Activated B cell treated with CpG ODN at 0.5 μM for 24 hours (primary cell): ENCODE data around the gene HTD2. TPM values are rescaled to one million over a fixed set of nuclear protein-coding genes. Genes with fewer than 3 reads are reported as not detected.

Source experiments
- ATAC-seq: fragments of 200-7000 bp; cut with Tn5 transposase; one replicate; pipeline ENCODE4 v1.10.0; 2021; ENCODE audit warnings: low read depth, mild to moderate bottlenecking, moderate library complexity
- CTCF ChIA-PET: fragments of 350-600 bp; sonication (Branson Sonifier 250); formaldehyde crosslinking; loops from one replicate; lab custom pipeline; 2021; ENCODE audit warnings: antibody characterized with exemption; lab: Charles Lee
- POLR2A ChIA-PET: fragments of 350-600 bp; sonication (Branson Sonifier 250); formaldehyde crosslinking; loops from one replicate; lab custom pipeline; 2021; ENCODE audit warnings: antibody characterized with exemption; lab: Charles Lee
- DNase-seq: peaks from one replicate; pipeline ENCODE4 v3.0.0; 2022
- H3K27ac Mint-ChIP-seq: one replicate; pipeline ENCODE4 v1.8.0; 2020; ENCODE audit warnings: mixed read lengths
- H3K27me3 Mint-ChIP-seq: one replicate; pipeline ENCODE4 v1.8.0; 2021; ENCODE audit warnings: mixed read lengths
- H3K36me3 Mint-ChIP-seq: one replicate; pipeline ENCODE4 v1.8.0; 2021; ENCODE audit warnings: low read depth, mixed read lengths
- H3K4me1 Mint-ChIP-seq: one replicate; pipeline ENCODE4 v1.8.0; 2021; ENCODE audit warnings: mixed read lengths
- H3K4me3 Mint-ChIP-seq: one replicate; pipeline ENCODE4 v1.8.0; 2020; ENCODE audit warnings: mild to moderate bottlenecking, mixed read lengths
- H3K9me3 Mint-ChIP-seq: one replicate; pipeline ENCODE4 v1.8.0; 2020; ENCODE audit warnings: mixed read lengths
- intact Hi-C: fragments of 100-400 bp; cut with micrococcal nuclease; formaldehyde crosslinking; loops from one replicate; pipeline ENCODE4 v1.15.1; 2024
- total RNA-seq: library from RNA; stranded (reverse); gene quantifications from 2 replicates; pipeline ENCODE4 v1.2.3, GENCODE V29; 2022
- TF ChIP-seq, protein P1 (sequence below): fragments of 200-600 bp; IDR thresholded peaks from one replicate; pipeline ENCODE4 v1.8.0; 2022; ENCODE audit warnings: antibody characterized with exemption, mild to moderate bottlenecking

HTD2 gene
- total RNA-seq, 1 donor from 2014 or later: 11.4 TPM

- TF ChIP-seq, protein P1, sequence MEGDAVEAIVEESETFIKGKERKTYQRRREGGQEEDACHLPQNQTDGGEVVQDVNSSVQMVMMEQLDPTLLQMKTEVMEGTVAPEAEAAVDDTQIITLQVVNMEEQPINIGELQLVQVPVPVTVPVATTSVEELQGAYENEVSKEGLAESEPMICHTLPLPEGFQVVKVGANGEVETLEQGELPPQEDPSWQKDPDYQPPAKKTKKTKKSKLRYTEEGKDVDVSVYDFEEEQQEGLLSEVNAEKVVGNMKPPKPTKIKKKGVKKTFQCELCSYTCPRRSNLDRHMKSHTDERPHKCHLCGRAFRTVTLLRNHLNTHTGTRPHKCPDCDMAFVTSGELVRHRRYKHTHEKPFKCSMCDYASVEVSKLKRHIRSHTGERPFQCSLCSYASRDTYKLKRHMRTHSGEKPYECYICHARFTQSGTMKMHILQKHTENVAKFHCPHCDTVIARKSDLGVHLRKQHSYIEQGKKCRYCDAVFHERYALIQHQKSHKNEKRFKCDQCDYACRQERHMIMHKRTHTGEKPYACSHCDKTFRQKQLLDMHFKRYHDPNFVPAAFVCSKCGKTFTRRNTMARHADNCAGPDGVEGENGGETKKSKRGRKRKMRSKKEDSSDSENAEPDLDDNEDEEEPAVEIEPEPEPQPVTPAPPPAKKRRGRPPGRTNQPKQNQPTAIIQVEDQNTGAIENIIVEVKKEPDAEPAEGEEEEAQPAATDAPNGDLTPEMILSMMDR: no peak
- Mint-ChIP-seq H3K27me3 (no peaks in the 10 kb centered on the region), H3K36me3 (peaks cover 12% of the 10 kb centered on the region), H3K27ac (peak overlapping the region; percentile 100), H3K9me3 (no peaks in the 10 kb centered on the region), H3K4me1 (peaks cover 98% of the 10 kb centered on the region), H3K4me3 (peak overlapping the region; percentile 71)
- ATAC-seq (no peak), DNase-seq (no peak)
- intact Hi-C loops: loop anchor here (1.0 to 2.0 kb wide), 2 partner anchors 17 to 118 kb away; no protein-coding TSS in a partner anchor
- CTCF ChIA-PET: interaction anchor here (0.6 to 6.9 kb wide), 7 partner anchors 8 to 171 kb away, joined by 3 to 125 read pairs (median 5); partner anchors contain the start of genes HTD2, KCTD6 and PXK
- POLR2A ChIA-PET: interaction anchor here (0.8 to 11.3 kb wide), 13 partner anchors 9 to 83 kb away, joined by 3 to 565 read pairs (median 5); partner anchors contain the start of genes HTD2, PDHB, PXK and RPP14
These were observed 44.3 kb downstream of the HTD2 start for GRCh38 chr3:58350627-58351013.

- ChIA-PET CTCF (interaction anchor here (0.9 to 6.9 kb wide), 7 partner anchors 16 to 140 kb away, joined by 3 to 125 read pairs (median 4); partner anchors contain the start of genes HTD2, KCTD6 and PXK), POLR2A (interaction anchor here (1.1 to 11.3 kb wide), 4 partner anchors 14 to 49 kb away, joined by 3 to 565 read pairs (median 6); partner anchors contain the start of gene PXK)
- intact Hi-C loops: loop anchor here (2.0 kb wide), 1 partner anchor 119 kb away; no protein-coding TSS in a partner anchor
- no peak for DNase-seq
- ATAC-seq: peak; percentile 5
- H3K27me3 Mint-ChIP-seq: no peaks in the 10 kb centered on the region
- peaks cover 12% of the 10 kb centered on the region for H3K36me3 Mint-ChIP-seq
- no peaks in the 10 kb centered on the region for H3K9me3 Mint-ChIP-seq
- TF ChIP-seq, protein P1: no peak
- H3K4me1 Mint-ChIP-seq: peaks cover 98% of the 10 kb centered on the region
- H3K27ac Mint-ChIP-seq: peak overlapping the region; percentile 100
- peak overlapping the region; percentile 92 for H3K4me3 Mint-ChIP-seq
These were observed 45.6 kb downstream of the HTD2 start for GRCh38 chr3:58351920-58352319.

DNA sequence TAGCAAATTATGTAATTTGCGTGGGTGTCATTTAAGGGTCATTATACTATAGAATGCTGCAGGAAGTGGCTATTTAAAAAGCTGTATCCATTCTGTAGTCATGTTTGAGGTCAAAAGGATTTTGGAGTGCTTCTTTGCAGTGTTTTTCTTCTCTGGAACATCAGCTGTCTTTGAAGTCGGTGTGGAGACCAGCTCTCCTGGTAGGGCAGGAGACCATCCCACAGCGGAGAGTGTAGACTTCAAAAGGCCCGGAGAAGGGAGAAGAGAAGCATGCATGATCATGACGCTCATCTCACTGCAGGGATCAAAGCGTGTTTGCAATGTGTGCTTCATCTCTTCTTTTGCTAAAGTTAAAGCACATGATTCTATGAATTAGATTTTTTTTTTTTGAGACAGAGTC is 46.3 kb downstream of the HTD2 start:
- ChIA-PET CTCF (interaction anchor here (0.6 to 6.9 kb wide), 6 partner anchors 16 to 69 kb away, joined by 3 to 125 read pairs (median 4); partner anchors contain the start of gene PXK), POLR2A (interaction anchor here (1.1 to 11.3 kb wide), 4 partner anchors 13 to 49 kb away, joined by 3 to 565 read pairs (median 6); partner anchors contain the start of gene PXK)
- Mint-ChIP-seq H3K27ac (peak overlapping the region; percentile 100), H3K9me3 (no peaks in the 10 kb centered on the region), H3K4me1 (peaks cover 98% of the 10 kb centered on the region), H3K36me3 (peaks cover 14% of the 10 kb centered on the region), H3K27me3 (no peaks in the 10 kb centered on the region), H3K4me3 (peak overlapping the region; percentile 92)
- TF ChIP-seq, protein P1: no peak
- ATAC-seq (no peak), DNase-seq (no peak)
- intact Hi-C loops: no loop called here

DNA sequence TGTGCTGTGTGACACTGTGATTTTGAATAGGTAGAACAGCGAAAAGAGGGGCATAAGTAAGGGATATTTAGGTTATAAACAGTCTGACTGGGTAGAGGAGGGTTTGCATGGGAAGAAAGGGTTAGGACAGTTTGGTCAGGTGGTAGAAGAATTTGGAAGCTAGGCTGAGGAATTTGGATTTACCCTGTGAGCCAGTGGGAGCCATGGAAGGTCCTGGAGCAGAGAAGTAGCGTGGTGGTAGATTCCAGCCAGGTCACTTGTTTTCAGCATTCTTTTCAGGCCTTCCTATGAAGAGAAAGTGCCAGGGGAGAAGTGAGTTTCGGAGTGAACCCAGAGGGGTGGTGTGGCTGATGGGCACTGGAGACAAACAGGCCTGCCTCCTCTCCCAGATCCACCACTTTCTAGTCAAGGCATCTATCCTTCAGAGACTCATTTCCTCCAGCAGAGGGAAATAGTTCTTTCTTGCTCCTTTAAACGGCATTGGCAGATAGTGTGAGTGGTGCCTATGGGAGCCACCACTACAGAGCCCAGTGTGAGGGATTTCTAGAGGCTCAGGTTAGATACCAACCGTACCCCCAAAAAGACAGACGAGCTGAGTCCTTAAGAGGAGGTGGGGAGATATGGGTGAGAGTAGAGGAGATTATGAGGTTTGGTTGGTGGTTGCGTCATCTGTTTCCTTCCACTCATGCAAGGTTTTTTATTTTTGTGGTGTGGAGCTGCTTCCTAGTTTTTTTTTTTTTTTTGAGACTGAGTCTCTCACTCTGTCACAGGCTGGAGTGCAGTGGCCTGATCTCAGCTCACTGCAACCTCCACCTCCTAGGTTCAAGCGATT is 47.6 kb downstream of the HTD2 start:
- Mint-ChIP-seq H3K4me1 (peaks cover 98% of the 10 kb centered on the region), H3K27ac (peak overlapping the region; percentile 100), H3K27me3 (no peaks in the 10 kb centered on the region), H3K9me3 (no peaks in the 10 kb centered on the region), H3K4me3 (peak overlapping the region; percentile 92), H3K36me3 (peaks cover 11% of the 10 kb centered on the region)
- POLR2A ChIA-PET: interaction anchor here (0.5 to 11.3 kb wide), 12 partner anchors 8 to 1490 kb away, joined by 3 to 565 read pairs (median 4); partner anchors contain the start of genes PDHB and PXK
- CTCF ChIA-PET: interaction anchor here (0.8 to 4.8 kb wide), 6 partner anchors 13 to 66 kb away, joined by 3 to 22 read pairs (median 5); partner anchors contain the start of genes HTD2 and RPP14
- intact Hi-C loops: loop anchor here (2.0 kb wide), 1 partner anchor 61 kb away; no protein-coding TSS in a partner anchor
- DNase-seq: no peak
- ATAC-seq: peak; percentile 15
- TF ChIP-seq, protein P1: no peak
